Measurements from ENCODE around the gene S100A7A.

DNA sequence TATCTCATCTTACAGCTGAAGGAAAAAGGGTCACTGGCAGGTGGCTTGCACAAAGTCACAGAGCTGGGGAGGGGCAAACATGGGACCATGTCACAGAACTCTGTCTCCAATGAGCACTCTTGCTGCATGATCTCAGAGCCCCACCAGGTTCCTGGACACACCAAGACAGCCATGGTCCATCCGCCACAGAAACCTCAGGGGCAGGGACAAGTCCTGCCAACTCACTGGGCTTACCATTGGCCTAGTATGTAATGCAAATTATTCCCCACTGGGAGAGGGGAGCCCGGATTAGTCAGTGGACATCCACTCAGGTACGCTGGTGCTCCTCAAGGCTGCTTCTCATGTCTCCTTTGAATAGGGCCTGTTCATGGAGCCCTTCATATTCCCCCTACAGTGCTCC is 14.2 kb downstream of the S100A7A start:
- no peak for TF ChIP-seq SMC3 (conservative IDR thresholded peaks at IDR 0.05; ENCODE audit: poor library complexity)
- no peak for TF ChIP-seq POLR2AphosphoS5 (IDR thresholded peaks at IDR 0.05)
- TF ChIP-seq CTCF (IDR thresholded peaks at IDR 0.05; ENCODE audit: poor library complexity, severe bottlenecking): no peak
- no peak for TF ChIP-seq EZH2 (IDR thresholded peaks at IDR 0.05; ENCODE audit: borderline replicate concordance, insufficient read depth, low read length, poor library complexity, severe bottlenecking)
